IMR-90 (cell line): ENCODE data around the gene MED12L. TPM values are rescaled to one million over a fixed set of nuclear protein-coding genes. Genes with fewer than 3 reads are reported as not detected.

Experiments used
- ATAC-seq: fragments of 200-7000 bp; cut with Tn5 transposase; 2 replicates; pipeline ENCODE4 v1.9.1; 2020; ENCODE audit warnings: low read depth, mild to moderate bottlenecking, moderate library complexity
- BruUV-seq: library from RNA; stranded (reverse); fragments of 400-500 nt; replicated peaks from 2 replicates; lab custom pipeline; 2021; lab: Mats Ljungman, UMichigan
- CTCF ChIA-PET: fragments of 300-600 bp; formaldehyde crosslinking; extraction: SDS; loops from one replicate; lab custom pipeline; 2021; ENCODE audit warnings: antibody characterized with exemption; lab: Yijun Ruan, JAX
- POLR2A ChIA-PET: fragments of 300-600 bp; sonication (Branson Sonifier 250); formaldehyde crosslinking; loops from one replicate; lab custom pipeline; 2022; ENCODE audit warnings: antibody characterized with exemption; ENCODE audit not compliant: unreplicated experiment; lab: Charles Lee
- DNase-seq: peaks from one replicate; pipeline ENCODE4 v3.0.0; 2013
- H2AFZ ChIP-seq: replicated peaks from 2 replicates; pipeline ENCODE3; 2013; ENCODE audit warnings: low read length, mild to moderate bottlenecking; ENCODE audit not compliant: poor library complexity
- H2AK5ac ChIP-seq: 2 replicates; pipeline ENCODE4 v1.6.1; 2013; ENCODE audit warnings: low read depth, low read length, inconsistent platforms
- H2AK9ac ChIP-seq: replicated peaks from 2 replicates; pipeline ENCODE3; 2013; ENCODE audit warnings: mild to moderate bottlenecking, low read depth, low read length, moderate library complexity; ENCODE audit not compliant: poor library complexity
- H2BK120ac ChIP-seq: 2 replicates; pipeline ENCODE4 v1.6.1; 2013; ENCODE audit warnings: low read depth, low read length, inconsistent platforms
- H2BK15ac ChIP-seq: 3 replicates; pipeline ENCODE4 v1.6.1; 2013; ENCODE audit warnings: low read depth, low read length, inconsistent platforms
- H2BK20ac ChIP-seq: 2 replicates; pipeline ENCODE4 v1.6.1; 2013; ENCODE audit warnings: low read depth, mild to moderate bottlenecking, inconsistent platforms, low read length, moderate library complexity
- H2BK5ac ChIP-seq: 2 replicates; pipeline ENCODE4 v1.6.1; 2013; ENCODE audit warnings: mild to moderate bottlenecking, low read depth, low read length, inconsistent platforms; ENCODE audit not compliant: poor library complexity, severe bottlenecking
- H3K14ac ChIP-seq: replicated peaks from 2 replicates; pipeline ENCODE4 v1.6.1; 2013; ENCODE audit warnings: low read depth, low read length, inconsistent platforms
- H3K18ac ChIP-seq: 2 replicates; pipeline ENCODE4 v1.6.1; 2013; ENCODE audit warnings: low read depth, low read length, control low read depth
- H3K23ac ChIP-seq: 2 replicates; pipeline ENCODE4 v1.6.1; 2013; ENCODE audit warnings: low read depth, low read length, inconsistent platforms
- H3K27ac ChIP-seq: 2 replicates; pipeline ENCODE4 v1.5.1; 2013; ENCODE audit warnings: mild to moderate bottlenecking, control low read depth, low read length; ENCODE audit not compliant: insufficient read depth
- H3K27me3 ChIP-seq: 2 replicates; pipeline ENCODE4 v1.6.1; 2013; ENCODE audit warnings: low read length; ENCODE audit not compliant: control insufficient read depth, insufficient read depth
- H3K36me3 ChIP-seq: 2 replicates; pipeline ENCODE4 v1.6.1; 2013; ENCODE audit warnings: low read length, mixed read lengths; ENCODE audit not compliant: control insufficient read depth, insufficient read depth
- H3K4ac ChIP-seq: 2 replicates; pipeline ENCODE4 v1.6.1; 2013; ENCODE audit warnings: low read depth, low read length, inconsistent platforms
- H3K4me1 ChIP-seq: 2 replicates; pipeline ENCODE4 v1.6.1; 2013; ENCODE audit warnings: low read length, mixed read lengths; ENCODE audit not compliant: control insufficient read depth, insufficient read depth
- H3K4me2 ChIP-seq: 2 replicates; pipeline ENCODE4 v1.6.1; 2013; ENCODE audit warnings: low read depth, mild to moderate bottlenecking, control low read depth, low read length, moderate library complexity
- H3K4me3 ChIP-seq: 2 replicates; pipeline ENCODE4 v1.5.1; 2013; ENCODE audit warnings: low read depth, mild to moderate bottlenecking, control low read depth, low read length, moderate library complexity; ENCODE audit not compliant: insufficient read depth
- H3K56ac ChIP-seq: 2 replicates; pipeline ENCODE4 v1.6.1; 2013; ENCODE audit warnings: low read length, inconsistent platforms; ENCODE audit not compliant: insufficient read depth; ENCODE audit errors: extremely low read depth
- H3K79me1 ChIP-seq, 2 experiments: 2 replicates each; pipeline ENCODE4 v1.6.1; 2013; ENCODE audit warnings: low read length in 2 of 2, inconsistent platforms in 1 of 2, low read depth in 1 of 2
- H3K9ac ChIP-seq: 2 replicates; pipeline ENCODE4 v1.6.1; 2013; ENCODE audit warnings: low read depth, low read length, control low read depth
- H3K9me1 ChIP-seq: 2 replicates; pipeline ENCODE4 v1.6.1; 2013; ENCODE audit warnings: low read length, inconsistent platforms; ENCODE audit not compliant: insufficient read depth
- H3K9me3 ChIP-seq: 2 replicates; pipeline ENCODE4 v1.6.1; 2013; ENCODE audit warnings: low read length; ENCODE audit not compliant: control insufficient read depth, insufficient read depth
- H4K20me1 ChIP-seq: 2 replicates; pipeline ENCODE4 v1.6.1; 2013; ENCODE audit warnings: low read length, inconsistent platforms; ENCODE audit not compliant: insufficient read depth
- H4K5ac ChIP-seq: 2 replicates; pipeline ENCODE4 v1.6.1; 2013; ENCODE audit warnings: mild to moderate bottlenecking, low read depth, low read length, control low read depth
- H4K8ac ChIP-seq, 2 experiments: 2 replicates each; pipeline ENCODE4 v1.6.1; 2013; ENCODE audit warnings: low read depth in 2 of 2, low read length in 2 of 2, control low read depth in 1 of 2, inconsistent platforms in 1 of 2
- H4K91ac ChIP-seq: 2 replicates; pipeline ENCODE4 v1.6.1; 2013; ENCODE audit warnings: low read depth, low read length, inconsistent platforms; ENCODE audit not compliant: insufficient read depth
- BHLHE40 ChIP-seq: fragments of 150-350 bp; IDR thresholded peaks from 2 replicates; pipeline ENCODE4 v1.6.1; 2016; ENCODE audit warnings: mild to moderate bottlenecking, low read depth, low read length
- CEBPB ChIP-seq: IDR thresholded peaks from 2 replicates; pipeline ENCODE4 v1.6.1; 2012; ENCODE audit warnings: low read depth, low read length, improper control_type of control experiment
- CHD1 ChIP-seq: IDR thresholded peaks from 2 replicates; pipeline ENCODE4 v1.6.1; 2012; ENCODE audit warnings: low read depth, low read length, improper control_type of control experiment
- ELK1 ChIP-seq: fragments of 150-350 bp; IDR thresholded peaks from 2 replicates; pipeline ENCODE4 v1.6.1; 2016; ENCODE audit warnings: low read depth, mild to moderate bottlenecking, low read length, moderate library complexity, borderline replicate concordance
- FOS ChIP-seq: fragments of 150-350 bp; IDR thresholded peaks from 2 replicates; pipeline ENCODE4 v1.6.1; 2016; ENCODE audit warnings: low read depth, low read length
- MAFK ChIP-seq: IDR thresholded peaks from 2 replicates; pipeline ENCODE4 v1.6.1; 2012; ENCODE audit warnings: low read depth, low read length, improper control_type of control experiment
- MAZ ChIP-seq: IDR thresholded peaks from 2 replicates; pipeline ENCODE4 v1.6.1; 2012; ENCODE audit warnings: low read depth, mild to moderate bottlenecking, low read length, improper control_type of control experiment, moderate library complexity, borderline replicate concordance
- MXI1 ChIP-seq: IDR thresholded peaks from 2 replicates; pipeline ENCODE4 v1.6.1; 2012; ENCODE audit warnings: low read depth, mild to moderate bottlenecking, low read length, moderate library complexity, borderline replicate concordance
- NFE2L2 ChIP-seq: fragments of 150-350 bp; IDR thresholded peaks from 2 replicates; pipeline ENCODE4 v1.6.1; 2016; ENCODE audit warnings: low read depth, mild to moderate bottlenecking, low read length
- POLR2A ChIP-seq: IDR thresholded peaks from 2 replicates; pipeline ENCODE4 v1.6.1; 2012; ENCODE audit warnings: mild to moderate bottlenecking, low read depth, low read length
- RAD21 ChIP-seq: IDR thresholded peaks from 2 replicates; pipeline ENCODE4 v1.6.1; 2012; ENCODE audit warnings: low read length, improper control_type of control experiment
- RCOR1 ChIP-seq: IDR thresholded peaks from 2 replicates; pipeline ENCODE4 v1.6.1; 2012; ENCODE audit warnings: mild to moderate bottlenecking, low read length, improper control_type of control experiment; ENCODE audit not compliant: insufficient replicate concordance
- RFX5 ChIP-seq: IDR thresholded peaks from 2 replicates; pipeline ENCODE4 v1.8.0; 2012; ENCODE audit warnings: low read depth, mild to moderate bottlenecking, low read length, moderate library complexity
- SMC3 ChIP-seq: fragments of 150-350 bp; IDR thresholded peaks from 2 replicates; pipeline ENCODE4 v1.6.1; 2016; ENCODE audit warnings: low read depth, mild to moderate bottlenecking, antibody characterized with exemption, low read length, moderate library complexity
- WGBS, 2 experiments: methylation state at CpG; one replicate each; pipeline versions ENCODE4 v1.1.5 to v1.1.7; 2013; ENCODE audit warnings: missing lambda C conversion rate in 2 of 2; ENCODE audit not compliant: insufficient read length in 1 of 2; ENCODE audit errors: extremely low coverage in 2 of 2; 5-methylcytosine and 5-hydroxymethylcytosine counted together
- dilution Hi-C: fragments of 300-500 bp; cut with HindIII; formaldehyde crosslinking; loops from one replicate; pipeline ENCODE4 v1.14.3; 2018; ENCODE audit warnings: low sequenced_read_pairs; ENCODE audit not compliant: unreplicated experiment
- in situ Hi-C: fragments of 300-500 bp; cut with MboI; formaldehyde crosslinking; loops from 3 replicates; pipeline ENCODE4 v1.14.3; 2019; ENCODE audit warnings: low sequenced_read_pairs, inconsistent platforms, mixed read lengths
- intact Hi-C: fragments of 100-400 bp; cut with micrococcal nuclease; formaldehyde crosslinking; loops from 2 replicates; pipeline ENCODE4 v1.10.0; 2022
- polyA plus RNA-seq, 3 experiments: library from polyadenylated mRNA; depleted of rRNA; stranded (reverse); fragments of >200 nt; gene quantifications; 2 replicates each; pipeline ENCODE4 v1.2.3, GENCODE V29; 2012; ENCODE audit warnings: low replicate concordance in 1 of 3
- total RNA-seq: library from RNA; depleted of rRNA; stranded (reverse); fragments of >200 nt; gene quantifications from 2 replicates; pipeline ENCODE4 v1.2.3, GENCODE V29; 2012
- TF ChIP-seq, protein P1 (sequence below): conservative IDR thresholded peaks from 2 replicates; pipeline ENCODE4 v1.5.1; 2012; ENCODE audit warnings: mild to moderate bottlenecking, low read depth, low read length, improper control_type of control experiment
- TF ChIP-seq, protein P2 (sequence below): fragments of 150-350 bp; IDR thresholded peaks from 2 replicates; pipeline ENCODE4 v1.6.1; 2017; ENCODE audit warnings: mild to moderate bottlenecking, antibody characterized with exemption, low read length, low read depth

MED12L gene
- total and polyA plus RNA-seq, 2 of the 4 experiments (the other 2 are of a cell fraction) = 0.05 to 0.18 TPM

DNA sequence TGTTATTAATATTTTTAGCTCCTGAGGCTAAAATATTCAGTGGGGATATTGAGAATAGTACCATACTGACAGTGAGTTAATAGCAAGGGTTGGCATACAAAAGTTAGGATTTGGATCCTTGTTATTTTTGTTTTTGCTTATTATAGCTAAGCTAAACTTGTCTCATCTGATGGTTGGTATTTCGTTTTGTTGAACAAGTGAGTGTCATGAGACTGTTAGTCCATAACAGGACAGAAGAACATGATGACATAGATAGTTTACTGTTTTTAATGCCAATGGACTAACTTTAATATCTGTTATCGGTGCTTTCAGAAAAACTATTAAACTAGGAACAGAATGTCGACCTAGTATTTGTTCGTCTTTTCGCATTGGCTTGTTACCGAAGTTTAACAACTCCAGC lies 69.1 kb downstream of the MED12L start:
- Histone ChIP-seq H4K8ac (no peak overlapping the region), H2AK9ac (no peak overlapping the region), H4K20me1 (no peaks in the 10 kb centered on the region), H4K5ac (no peak overlapping the region), H2BK5ac (no peak overlapping the region), H3K9me1 (no peaks in the 10 kb centered on the region), H3K4me1 (peaks cover 1% of the 10 kb centered on the region; the same call in 1 of the 2 replicates), H3K14ac (no peak overlapping the region), H2BK15ac (no peak overlapping the region), H3K18ac (no peak overlapping the region), H3K56ac (no peak overlapping the region), H3K9ac (no peak overlapping the region), H2AK5ac (no peak overlapping the region), H2AFZ (no peak overlapping the region), H4K91ac (no peak overlapping the region), H3K4me3 (no peak overlapping the region), H3K27ac (no peak overlapping the region), H3K36me3 (no peaks in the 10 kb centered on the region), H3K9me3 (no peaks in the 10 kb centered on the region), H3K4me2 (no peak overlapping the region), H3K4ac (no peak overlapping the region), H3K79me1 (no peaks in the 10 kb centered on the region), H2BK120ac (no peak overlapping the region), H3K23ac (no peak overlapping the region), H2BK20ac (no peak overlapping the region), H3K27me3 (no peaks in the 10 kb centered on the region; the same call in 1 of the 2 replicates)
- POLR2A ChIA-PET = no interaction called here
- intact Hi-C loops = no loop called here
- no peak for ATAC-seq
- no peak for DNase-seq
- CTCF ChIA-PET = interaction anchor here (1.1 kb wide), 1 partner anchor 367 kb away, joined by 3 read pairs; no protein-coding TSS in a partner anchor
- dilution Hi-C loops = no loop called here
- in situ Hi-C loops = no loop called here
- 60% methylated on average over 1 of the region's 6 CpGs; no CpG with 5 or more reads in 1 of the 2 experiments for WGBS, 2 experiments
- no peak for TF ChIP-seq RCOR1
- TF ChIP-seq MAZ = no peak
- TF ChIP-seq, protein P1, sequence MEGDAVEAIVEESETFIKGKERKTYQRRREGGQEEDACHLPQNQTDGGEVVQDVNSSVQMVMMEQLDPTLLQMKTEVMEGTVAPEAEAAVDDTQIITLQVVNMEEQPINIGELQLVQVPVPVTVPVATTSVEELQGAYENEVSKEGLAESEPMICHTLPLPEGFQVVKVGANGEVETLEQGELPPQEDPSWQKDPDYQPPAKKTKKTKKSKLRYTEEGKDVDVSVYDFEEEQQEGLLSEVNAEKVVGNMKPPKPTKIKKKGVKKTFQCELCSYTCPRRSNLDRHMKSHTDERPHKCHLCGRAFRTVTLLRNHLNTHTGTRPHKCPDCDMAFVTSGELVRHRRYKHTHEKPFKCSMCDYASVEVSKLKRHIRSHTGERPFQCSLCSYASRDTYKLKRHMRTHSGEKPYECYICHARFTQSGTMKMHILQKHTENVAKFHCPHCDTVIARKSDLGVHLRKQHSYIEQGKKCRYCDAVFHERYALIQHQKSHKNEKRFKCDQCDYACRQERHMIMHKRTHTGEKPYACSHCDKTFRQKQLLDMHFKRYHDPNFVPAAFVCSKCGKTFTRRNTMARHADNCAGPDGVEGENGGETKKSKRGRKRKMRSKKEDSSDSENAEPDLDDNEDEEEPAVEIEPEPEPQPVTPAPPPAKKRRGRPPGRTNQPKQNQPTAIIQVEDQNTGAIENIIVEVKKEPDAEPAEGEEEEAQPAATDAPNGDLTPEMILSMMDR = no peak
- no peak for TF ChIP-seq ELK1
- no peak for TF ChIP-seq BHLHE40
- no peak for TF ChIP-seq RAD21
- TF ChIP-seq MXI1 = no peak
- TF ChIP-seq FOS = no peak
- TF ChIP-seq NFE2L2 = no peak
- TF ChIP-seq, protein P2, sequence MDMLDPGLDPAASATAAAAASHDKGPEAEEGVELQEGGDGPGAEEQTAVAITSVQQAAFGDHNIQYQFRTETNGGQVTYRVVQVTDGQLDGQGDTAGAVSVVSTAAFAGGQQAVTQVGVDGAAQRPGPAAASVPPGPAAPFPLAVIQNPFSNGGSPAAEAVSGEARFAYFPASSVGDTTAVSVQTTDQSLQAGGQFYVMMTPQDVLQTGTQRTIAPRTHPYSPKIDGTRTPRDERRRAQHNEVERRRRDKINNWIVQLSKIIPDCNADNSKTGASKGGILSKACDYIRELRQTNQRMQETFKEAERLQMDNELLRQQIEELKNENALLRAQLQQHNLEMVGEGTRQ = no peak
- TF ChIP-seq RFX5 = no peak
- TF ChIP-seq SMC3 = no peak
- TF ChIP-seq CEBPB = no peak
- no peak for TF ChIP-seq CHD1
- TF ChIP-seq POLR2A = no peak
- no peak for TF ChIP-seq MAFK
- no TSS peak for BruUV-seq
